Subcutaneous abdominal adipose tissue (tissue), 5 donors: ENCODE data around the gene FPR2.
"Not testable (repeated sequence)": the region's sequence is repeated elsewhere in the genome, so short reads cannot be mapped to it uniquely, and the experiment has no call there.

ENCODE experiments used
- H3K27ac ChIP-seq: one replicate; pipeline ENCODE4 v1.7.0; 2013; ENCODE audit warnings: low read depth, mild to moderate bottlenecking, inconsistent platforms, low read length, moderate library complexity
- H3K27me3 ChIP-seq, 5 donors: one replicate each; pipeline ENCODE4 v1.7.0; 2013; ENCODE audit warnings: low read length in 5 of 5, inconsistent platforms in 1 of 5; ENCODE audit not compliant: control insufficient read depth in 5 of 5, insufficient read depth in 4 of 5
- H3K36me3 ChIP-seq, 5 donors: one replicate each; pipeline ENCODE4 v1.7.0; 2013; ENCODE audit warnings: low read length in 5 of 5; ENCODE audit not compliant: control insufficient read depth in 5 of 5, insufficient read depth in 5 of 5
- H3K4me1 ChIP-seq, 5 donors: one replicate each; pipeline ENCODE4 v1.7.0; 2013; ENCODE audit warnings: low read length in 5 of 5, mild to moderate bottlenecking in 3 of 5, moderate library complexity in 1 of 5; ENCODE audit not compliant: control insufficient read depth in 5 of 5, insufficient read depth in 5 of 5
- H3K4me3 ChIP-seq, 5 donors: one replicate each; pipeline ENCODE4 v1.7.0; 2013; ENCODE audit warnings: low read length in 5 of 5, low read depth in 1 of 5
- H3K9ac ChIP-seq, 5 donors: one replicate each; pipeline ENCODE4 v1.7.0; 2013; ENCODE audit warnings: low read length in 5 of 5, mild to moderate bottlenecking in 4 of 5, moderate library complexity in 3 of 5
- H3K9me3 ChIP-seq, 5 donors: one replicate each; pipeline ENCODE4 v1.7.0; 2013; ENCODE audit warnings: low read length in 5 of 5; ENCODE audit not compliant: control insufficient read depth in 5 of 5
- donor health status: healthy.
- donor health status: healthy.
- donor health status: healthy.
- donor health status: healthy.
- donor health status: healthy.

Gene FPR2

GRCh38 chr19:51803519-51803918 is 42.5 kb downstream of the FPR2 start:
- H3K27ac ChIP-seq, result no peak overlapping the region

GRCh38 chr19:51803967-51804366 is 43.0 kb downstream of the FPR2 start:
- no peaks in the 10 kb centered on the region for H3K36me3 ChIP-seq

More at GRCh38 chr19:51803519-51803918, 42.5 kb downstream of the FPR2 start:
- Histone ChIP-seq H3K27me3 (peaks cover 0 to 3% (median 0%) of the 10 kb centered on the region in 5 donors), H3K9me3 (no peaks in the 10 kb centered on the region), H3K36me3 (no peaks in the 10 kb centered on the region), H3K4me3 (no peak overlapping the region), H3K4me1 (peaks cover 9 to 35% (median 17%) of the 10 kb centered on the region in 5 donors), H3K9ac (no peak overlapping the region)

GRCh38 chr19:51804789-51805188 is 43.8 kb downstream of the FPR2 start:
- peaks cover 1 to 28% (median 8%) of the 10 kb centered on the region in 5 donors for H3K4me1 ChIP-seq
- H3K27me3 ChIP-seq, H3K36me3 ChIP-seq, H3K9me3 ChIP-seq, H3K9ac ChIP-seq, H3K4me3 ChIP-seq: not testable (repeated sequence)
- peak overlapping the region; percentile 30 for H3K27ac ChIP-seq

More at GRCh38 chr19:51803967-51804366, 43.0 kb downstream of the FPR2 start:
- Histone ChIP-seq H3K4me3 (no peak overlapping the region), H3K9ac (no peak overlapping the region), H3K4me1 (peaks cover 9 to 33% (median 15%) of the 10 kb centered on the region in 5 donors), H3K27ac (no peak overlapping the region), H3K9me3 (no peaks in the 10 kb centered on the region), H3K27me3 (peaks cover 0 to 3% (median 0%) of the 10 kb centered on the region in 5 donors)

- H3K4me3 ChIP-seq, H3K9me3 ChIP-seq, H3K27ac ChIP-seq, H3K36me3 ChIP-seq, H3K27me3 ChIP-seq, H3K9ac ChIP-seq: not testable (repeated sequence)
- peaks cover 0 to 27% (median 2%) of the 10 kb centered on the region in 5 donors for H3K4me1 ChIP-seq
Measured at GRCh38 chr19:51805396-51805795, 44.4 kb downstream of the FPR2 start.

- not testable (repeated sequence) for H3K27me3 ChIP-seq, H3K9ac ChIP-seq, H3K9me3 ChIP-seq, H3K27ac ChIP-seq, H3K36me3 ChIP-seq, H3K4me3 ChIP-seq
- peaks cover 0 to 26% (median 1%) of the 10 kb centered on the region in 5 donors for H3K4me1 ChIP-seq
Measured at GRCh38 chr19:51806571-51806970, 45.6 kb downstream of the FPR2 start.

- Histone ChIP-seq H3K27ac (no peak overlapping the region), H3K4me3 (no peak overlapping the region), H3K4me1 (peaks cover 0 to 26% (median 1%) of the 10 kb centered on the region in 5 donors), H3K9me3 (no peaks in the 10 kb centered on the region), H3K36me3 (no peaks in the 10 kb centered on the region), H3K27me3 (no peaks in the 10 kb centered on the region), H3K9ac (no peak overlapping the region)
Measured at GRCh38 chr19:51807111-51807701, 46.2 kb downstream of the FPR2 start.

- no peaks in the 10 kb centered on the region for H3K9me3 ChIP-seq
- H3K36me3 ChIP-seq, result no peaks in the 10 kb centered on the region
- no peak overlapping the region for H3K9ac ChIP-seq
- H3K4me3 ChIP-seq, result no peak overlapping the region
- no peak overlapping the region for H3K27ac ChIP-seq
- peaks cover 0 to 26% (median 1%) of the 10 kb centered on the region in 5 donors for H3K4me1 ChIP-seq
- no peaks in the 10 kb centered on the region for H3K27me3 ChIP-seq
Measured at GRCh38 chr19:51807925-51808324, 46.9 kb downstream of the FPR2 start.

- Histone ChIP-seq H3K9me3 (no peaks in the 10 kb centered on the region), H3K27me3 (no peaks in the 10 kb centered on the region), H3K4me1 (peaks cover 0 to 26% (median 1%) of the 10 kb centered on the region in 5 donors), H3K27ac (no peak overlapping the region), H3K4me3 (no peak overlapping the region), H3K36me3 (no peaks in the 10 kb centered on the region), H3K9ac (no peak overlapping the region)
Measured at GRCh38 chr19:51808333-51808986, 47.5 kb downstream of the FPR2 start.

- H3K36me3 ChIP-seq, result no peaks in the 10 kb centered on the region
- no peak overlapping the region for H3K9ac ChIP-seq
- H3K9me3 ChIP-seq, result no peaks in the 10 kb centered on the region
- no peaks in the 10 kb centered on the region for H3K27me3 ChIP-seq
- H3K4me1 ChIP-seq, result peaks cover 0 to 23% (median 1%) of the 10 kb centered on the region in 5 donors
- H3K27ac ChIP-seq, result no peak overlapping the region
- H3K4me3 ChIP-seq, result no peak overlapping the region
Measured at GRCh38 chr19:51809787-51810186, 48.8 kb downstream of the FPR2 start.

- Histone ChIP-seq H3K9ac (no peak overlapping the region), H3K36me3 (no peaks in the 10 kb centered on the region), H3K9me3 (no peaks in the 10 kb centered on the region), H3K4me3 (no peak overlapping the region), H3K27ac (no peak overlapping the region), H3K27me3 (no peaks in the 10 kb centered on the region), H3K4me1 (peaks cover 0 to 21% (median 1%) of the 10 kb centered on the region in 5 donors)
Measured at GRCh38 chr19:51810223-51810622, 49.2 kb downstream of the FPR2 start.
